GM21529 (cell line): ENCODE measurements around the gene NTM.
"Not testable (repeated sequence)": the region's sequence is repeated elsewhere in the genome, so short reads cannot be mapped to it uniquely, and the experiment has no call there.

ENCODE experiments used
- ATAC-seq: cut with Tn5 transposase; IDR thresholded peaks from one replicate; pipeline ENCODE4 v1.9.1; 2021; ENCODE audit not compliant: unreplicated experiment

The NTM gene

GRCh38 chr11:131418189-131418588 is 47.8 kb downstream of the NTM start:
- ATAC-seq = no peak

GRCh38 chr11:131421066-131421855 is 50.8 kb downstream of the NTM start:
- ATAC-seq = no peak

- no peak for ATAC-seq
These were observed 51.6 kb downstream of the NTM start for GRCh38 chr11:131422029-131422428.

GRCh38 chr11:131422496-131422895 is 52.1 kb downstream of the NTM start:
- no peak for ATAC-seq

- no peak for ATAC-seq
These were observed 53.3 kb downstream of the NTM start for GRCh38 chr11:131423688-131424087.

GRCh38 chr11:131424257-131424876 is 54.0 kb downstream of the NTM start:
- not testable (repeated sequence) for ATAC-seq

GRCh38 chr11:131425285-131425684 is 54.9 kb downstream of the NTM start:
- ATAC-seq = no peak

GRCh38 chr11:131428853-131429252 is 58.4 kb downstream of the NTM start:
- ATAC-seq = no peak

GRCh38 chr11:131430473-131431208 is 60.2 kb downstream of the NTM start:
- no peak for ATAC-seq

- no peak for ATAC-seq
These were observed 70.8 kb downstream of the NTM start for GRCh38 chr11:131441051-131441810.

GRCh38 chr11:131446590-131447275 is 76.3 kb downstream of the NTM start:
- ATAC-seq = no peak

GRCh38 chr11:131447277-131447815 is 76.9 kb downstream of the NTM start:
- ATAC-seq = no peak

GRCh38 chr11:131447898-131448297 is 77.5 kb downstream of the NTM start:
- ATAC-seq = no peak

- ATAC-seq = no peak
These were observed 78.9 kb downstream of the NTM start for GRCh38 chr11:131449036-131450019.

- no peak for ATAC-seq
These were observed 84.1 kb downstream of the NTM start for GRCh38 chr11:131454490-131454889.

- no peak for ATAC-seq
These were observed 84.6 kb downstream of the NTM start for GRCh38 chr11:131454989-131455388.

GRCh38 chr11:131455843-131456704 is 85.7 kb downstream of the NTM start:
- ATAC-seq = no peak

GRCh38 chr11:131457163-131457562 is 86.7 kb downstream of the NTM start:
- ATAC-seq = no peak
